Parathyroid adenoma (tissue), 2 donors: ENCODE data around the gene UNG.

ENCODE experiments used
- H2AFZ ChIP-seq: fragments of 300-600 bp; sonication (generic); one replicate; pipeline ENCODE4 v1.7.0; 2017; ENCODE audit warnings: antibody characterized with exemption, mild to moderate bottlenecking
- H3K27ac ChIP-seq: fragments of 300-600 bp; sonication (generic); one replicate; pipeline ENCODE4 v1.7.0; 2017
- H3K27me3 ChIP-seq: fragments of 300-600 bp; sonication (generic); one replicate; pipeline ENCODE4 v1.7.0; 2017; ENCODE audit warnings: low read length; ENCODE audit not compliant: control insufficient read depth, insufficient read depth
- H3K36me3 ChIP-seq: fragments of 300-600 bp; sonication (generic); one replicate; pipeline ENCODE4 v1.7.0; 2017; ENCODE audit warnings: low read length; ENCODE audit not compliant: control insufficient read depth, insufficient read depth
- H3K4me1 ChIP-seq: fragments of 300-600 bp; sonication (generic); one replicate; pipeline ENCODE4 v1.7.0; 2017; ENCODE audit warnings: control low read depth
- H3K4me2 ChIP-seq: fragments of 300-600 bp; sonication (generic); one replicate; pipeline ENCODE4 v1.7.0; 2017; ENCODE audit warnings: low read length
- H3K4me3 ChIP-seq: fragments of 300-600 bp; sonication (generic); one replicate; pipeline ENCODE4 v1.7.0; 2017; ENCODE audit warnings: low read depth, low read length
- H3K79me2 ChIP-seq: fragments of 300-600 bp; sonication (generic); one replicate; pipeline ENCODE4 v1.7.0; 2017; ENCODE audit warnings: control low read depth
- H3K9ac ChIP-seq: fragments of 300-600 bp; sonication (generic); one replicate; pipeline ENCODE4 v1.7.0; 2017; ENCODE audit warnings: mild to moderate bottlenecking
- H3K9me3 ChIP-seq: fragments of 300-600 bp; sonication (generic); one replicate; pipeline ENCODE4 v1.7.0; 2017; ENCODE audit warnings: low read length; ENCODE audit not compliant: control insufficient read depth
- CTCF ChIP-seq: fragments of 300-600 bp; sonication (generic); IDR thresholded peaks from one replicate; pipeline ENCODE4 v1.7.0; 2017; ENCODE audit warnings: antibody characterized with exemption, mild to moderate bottlenecking
- donor health status: primary hyperparathyroidism.

The UNG gene

GRCh38 chr12:109087250-109087649 lies 10.1 kb upstream of the UNG start:
- TF ChIP-seq CTCF: no peak
- H3K79me2 ChIP-seq: no peaks in the 10 kb centered on the region
- no peak overlapping the region for H3K4me2 ChIP-seq
- no peaks in the 10 kb centered on the region for H3K36me3 ChIP-seq
- H3K9me3 ChIP-seq: no peaks in the 10 kb centered on the region
- H3K4me1 ChIP-seq: no peaks in the 10 kb centered on the region
- H3K9ac ChIP-seq: no peak overlapping the region
- no peak overlapping the region for H3K4me3 ChIP-seq
- no peak overlapping the region for H3K27ac ChIP-seq
- H2AFZ ChIP-seq: no peak overlapping the region
- H3K27me3 ChIP-seq: no peaks in the 10 kb centered on the region

- Histone ChIP-seq H3K36me3 (no peaks in the 10 kb centered on the region), H3K4me3 (no peak overlapping the region), H3K4me2 (no peak overlapping the region), H3K4me1 (peaks cover 6% of the 10 kb centered on the region), H3K9me3 (no peaks in the 10 kb centered on the region), H3K79me2 (peaks cover 4% of the 10 kb centered on the region), H2AFZ (no peak overlapping the region), H3K27ac (no peak overlapping the region), H3K9ac (no peak overlapping the region), H3K27me3 (no peaks in the 10 kb centered on the region)
- TF ChIP-seq CTCF: no peak
Observed at GRCh38 chr12:109088818-109089217, 8.6 kb upstream of the UNG start.

GRCh38 chr12:109089683-109090082 lies 7.7 kb upstream of the UNG start:
- no peak overlapping the region for H3K4me3 ChIP-seq
- H3K27ac ChIP-seq: no peak overlapping the region
- peaks cover 4% of the 10 kb centered on the region for H3K79me2 ChIP-seq
- H3K4me2 ChIP-seq: no peak overlapping the region
- no peaks in the 10 kb centered on the region for H3K9me3 ChIP-seq
- H3K36me3 ChIP-seq: no peaks in the 10 kb centered on the region
- no peak overlapping the region for H3K9ac ChIP-seq
- TF ChIP-seq CTCF: no peak
- H2AFZ ChIP-seq: no peak overlapping the region
- H3K4me1 ChIP-seq: peaks cover 6% of the 10 kb centered on the region
- no peaks in the 10 kb centered on the region for H3K27me3 ChIP-seq

GRCh38 chr12:109092497-109093021 lies 4.8 kb upstream of the UNG start:
- H3K27ac ChIP-seq: peak overlapping the region; percentile 61
- H3K9me3 ChIP-seq: no peaks in the 10 kb centered on the region
- H2AFZ ChIP-seq: peak overlapping the region; percentile 98
- H3K9ac ChIP-seq: no peak overlapping the region
- no peaks in the 10 kb centered on the region for H3K36me3 ChIP-seq
- peaks cover 4% of the 10 kb centered on the region for H3K79me2 ChIP-seq
- peak overlapping the region; percentile 70 for H3K4me2 ChIP-seq
- no peaks in the 10 kb centered on the region for H3K27me3 ChIP-seq
- no peak for TF ChIP-seq CTCF
- H3K4me1 ChIP-seq: peaks cover 9% of the 10 kb centered on the region
- H3K4me3 ChIP-seq: no peak overlapping the region
